SK-N-SH treated with all-trans-retinoic acid at 6 μM for 48 hours (cell line): Measurements from ENCODE around the gene TCF3.

Experiments
- ATAC-seq: fragments of 200-7000 bp; cut with Tn5 transposase; 3 replicates; pipeline ENCODE4 v1.9.1; 2020; ENCODE audit warnings: mild to moderate bottlenecking, moderate library complexity
- ARNTL ChIP-seq: fragments of 450-650 bp; formaldehyde crosslinking; IDR thresholded peaks from 2 replicates; pipeline ENCODE4 v1.5.0; 2020; ENCODE audit warnings: low read depth, mild to moderate bottlenecking, moderate library complexity, borderline replicate concordance
- BACH2 ChIP-seq: fragments of 250-450 bp; sonication (Bioruptor Pico); IDR thresholded peaks from 2 replicates; pipeline ENCODE4 v1.9.0; 2021; ENCODE audit warnings: mild to moderate bottlenecking, borderline replicate concordance
- CREB5 ChIP-seq: fragments of 250-450 bp; sonication (Bioruptor Pico); IDR thresholded peaks from 2 replicates; pipeline ENCODE4 v1.5.1; 2020; ENCODE audit warnings: low read depth, mild to moderate bottlenecking, moderate library complexity
- CSDC2 ChIP-seq: fragments of 250-450 bp; sonication (Bioruptor Pico); IDR thresholded peaks from 2 replicates; pipeline ENCODE4 v1.5.0; 2020; ENCODE audit warnings: mild to moderate bottlenecking, moderate library complexity
- CSRNP3 ChIP-seq: fragments of 250-450 bp; sonication (Bioruptor Pico); IDR thresholded peaks from 2 replicates; pipeline ENCODE4 v1.5.1; 2021; ENCODE audit warnings: mild to moderate bottlenecking, moderate library complexity
- ESRRG ChIP-seq: fragments of 250-450 bp; sonication (Bioruptor Pico); IDR thresholded peaks from 2 replicates; pipeline ENCODE4 v1.6.1; 2021; ENCODE audit warnings: mild to moderate bottlenecking
- GLIS3 ChIP-seq: fragments of 250-450 bp; sonication (Bioruptor Pico); IDR thresholded peaks from 2 replicates; pipeline ENCODE4 v1.5.0; 2020; ENCODE audit warnings: mild to moderate bottlenecking, moderate library complexity
- ISL1 ChIP-seq: fragments of 250-450 bp; sonication (Bioruptor Pico); IDR thresholded peaks from 2 replicates; pipeline ENCODE4 v2.1.2; 2022; ENCODE audit warnings: mild to moderate bottlenecking, moderate library complexity
- OSR1 ChIP-seq: fragments of 250-450 bp; sonication (Bioruptor Pico); IDR thresholded peaks from 2 replicates; pipeline ENCODE4 v1.8.0; 2022; ENCODE audit warnings: moderate library complexity, mild to moderate bottlenecking, inconsistent platforms
- PATZ1 ChIP-seq: fragments of 250-450 bp; sonication (Bioruptor Pico); IDR thresholded peaks from 2 replicates; pipeline ENCODE4 v1.8.0; 2020; ENCODE audit warnings: mild to moderate bottlenecking, moderate library complexity, borderline replicate concordance
- POU6F1 ChIP-seq: fragments of 250-450 bp; sonication (Bioruptor Pico); IDR thresholded peaks from 2 replicates; pipeline ENCODE4 v1.8.0; 2021; ENCODE audit warnings: low read depth, mild to moderate bottlenecking, moderate library complexity, borderline replicate concordance
- PPARA ChIP-seq: fragments of 250-450 bp; sonication (Bioruptor Pico); IDR thresholded peaks from 2 replicates; pipeline ENCODE4 v1.5.0; 2020; ENCODE audit warnings: mild to moderate bottlenecking, borderline replicate concordance
- RARB ChIP-seq: fragments of 250-450 bp; sonication (Bioruptor Pico); IDR thresholded peaks from 2 replicates; pipeline ENCODE4 v1.8.0; 2021; ENCODE audit warnings: mild to moderate bottlenecking, moderate library complexity
- SNAI2 ChIP-seq: fragments of 250-450 bp; sonication (Bioruptor Pico); IDR thresholded peaks from 2 replicates; pipeline ENCODE4 v1.5.0; 2020; ENCODE audit warnings: mild to moderate bottlenecking, moderate library complexity
- TCF4 ChIP-seq: fragments of 250-450 bp; sonication (Bioruptor Pico); IDR thresholded peaks from 2 replicates; pipeline ENCODE4 v1.8.0; 2021; ENCODE audit warnings: mild to moderate bottlenecking, moderate library complexity, borderline replicate concordance
- TOX ChIP-seq: fragments of 250-450 bp; sonication (Bioruptor Pico); IDR thresholded peaks from 2 replicates; pipeline ENCODE4 v1.8.0; 2021; ENCODE audit warnings: mild to moderate bottlenecking, moderate library complexity, borderline replicate concordance
- TSHZ2 ChIP-seq: fragments of 250-450 bp; sonication (Bioruptor Pico); IDR thresholded peaks from 2 replicates; pipeline ENCODE4 v1.5.0; 2020; ENCODE audit warnings: mild to moderate bottlenecking, moderate library complexity
- ZC3H10 ChIP-seq: fragments of 250-450 bp; sonication (Bioruptor Pico); IDR thresholded peaks from 2 replicates; pipeline ENCODE4 v1.5.1; 2021; ENCODE audit warnings: mild to moderate bottlenecking, moderate library complexity
- ZFP3 ChIP-seq: fragments of 250-450 bp; sonication (Bioruptor Pico); IDR thresholded peaks from 2 replicates; pipeline ENCODE4 v1.5.0; 2020; ENCODE audit warnings: mild to moderate bottlenecking, moderate library complexity
- ZFP30 ChIP-seq: fragments of 450-650 bp; formaldehyde crosslinking; IDR thresholded peaks from 2 replicates; pipeline ENCODE4 v1.5.0; 2022; ENCODE audit warnings: mild to moderate bottlenecking, moderate library complexity
- ZNF565 ChIP-seq: fragments of 450-650 bp; formaldehyde crosslinking; conservative IDR thresholded peaks from 2 replicates; pipeline ENCODE4 v1.5.0; 2020; ENCODE audit warnings: low read depth, mild to moderate bottlenecking, moderate library complexity
- ZNF70 ChIP-seq: fragments of 450-650 bp; formaldehyde crosslinking; IDR thresholded peaks from 2 replicates; pipeline ENCODE4 v1.5.0; 2020; ENCODE audit warnings: mild to moderate bottlenecking, moderate library complexity

Gene TCF3

GRCh38 chr19:1659084-1659427 is 6.6 kb upstream of the TCF3 start (continued):
- no peak for TF ChIP-seq ZNF70 (CRISPR knock-in tag)
- TF ChIP-seq ISL1 (CRISPR knock-in tag) = no peak
- no peak for TF ChIP-seq ZNF565 (CRISPR knock-in tag)
- no peak for TF ChIP-seq ZFP30 (CRISPR knock-in tag)
- TF ChIP-seq BACH2 (CRISPR knock-in tag) = no peak
- TF ChIP-seq SNAI2 (CRISPR knock-in tag) = no peak
- no peak for TF ChIP-seq ESRRG (CRISPR knock-in tag)
- no peak for TF ChIP-seq ARNTL
- TF ChIP-seq TOX (CRISPR knock-in tag) = no peak
- TF ChIP-seq ZC3H10 (CRISPR knock-in tag) = no peak

- no peak for TF ChIP-seq ESRRG (CRISPR knock-in tag)
- TF ChIP-seq PATZ1 (CRISPR knock-in tag) = no peak
- no peak for TF ChIP-seq POU6F1
- no peak for TF ChIP-seq TOX (CRISPR knock-in tag)
- no peak for TF ChIP-seq CSRNP3 (CRISPR knock-in tag)
- no peak for TF ChIP-seq ZNF70 (CRISPR knock-in tag)
- no peak for TF ChIP-seq CREB5
- no peak for TF ChIP-seq ZFP3 (CRISPR knock-in tag)
- no peak for TF ChIP-seq TCF4 (CRISPR knock-in tag)
- TF ChIP-seq BACH2 (CRISPR knock-in tag) = no peak
- no peak for TF ChIP-seq TSHZ2 (CRISPR knock-in tag)
- no peak for TF ChIP-seq OSR1
- no peak for TF ChIP-seq CSDC2 (CRISPR knock-in tag)
- TF ChIP-seq GLIS3 (CRISPR knock-in tag) = no peak
- TF ChIP-seq RARB (CRISPR knock-in tag) = no peak
- TF ChIP-seq PPARA (CRISPR knock-in tag) = no peak
- ATAC-seq = no peak
These were observed 6.0 kb upstream of the TCF3 start for GRCh38 chr19:1658150-1659083.

GRCh38 chr19:1657746-1658145 is 5.3 kb upstream of the TCF3 start:
- ATAC-seq = no peak
- no peak for TF ChIP-seq CREB5
